Hepatocyte (in vitro differentiated cells): ENCODE measurements around the gene ZBTB48.

Experiments used
- EZH2 ChIP-seq: fragments of 200-600 bp; sonication (generic); IDR thresholded peaks from 2 replicates; pipeline ENCODE4 v1.6.1; 2016; ENCODE audit warnings: antibody characterized with exemption, mild to moderate bottlenecking, borderline replicate concordance
- EZH2phosphoT487 ChIP-seq: fragments of 200-600 bp; sonication (generic); IDR thresholded peaks from one replicate; pipeline ENCODE4 v1.6.1; 2018; ENCODE audit warnings: antibody characterized with exemption, mild to moderate bottlenecking, low read depth, moderate library complexity; ENCODE audit not compliant: unreplicated experiment, severe bottlenecking
- TF ChIP-seq, protein P1 (sequence below): fragments of 200-600 bp; sonication (generic); IDR thresholded peaks from 2 replicates; pipeline ENCODE4 v1.5.1; 2016; ENCODE audit warnings: antibody characterized with exemption, mild to moderate bottlenecking; ENCODE audit not compliant: poor library complexity

DNA sequence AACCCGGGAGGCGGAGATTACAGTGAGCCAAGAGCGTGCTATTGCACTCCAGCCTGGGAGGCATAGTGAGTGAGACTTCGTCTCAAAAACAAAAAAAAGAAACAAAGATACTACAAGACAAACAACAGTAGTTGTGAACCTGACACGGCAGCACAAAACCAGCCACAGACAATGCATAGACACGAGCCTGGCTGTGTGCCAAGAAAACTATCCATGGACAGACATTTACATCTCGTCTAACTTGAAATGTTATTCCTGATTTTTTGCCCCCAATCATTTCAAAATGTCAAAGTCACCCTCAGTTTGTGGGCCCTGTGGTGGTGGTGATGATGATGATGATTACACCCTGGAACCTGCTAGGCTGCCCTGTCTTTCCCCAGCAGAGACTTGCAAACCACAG lies 16.6 kb downstream of the ZBTB48 start:
- TF ChIP-seq, protein P1, sequence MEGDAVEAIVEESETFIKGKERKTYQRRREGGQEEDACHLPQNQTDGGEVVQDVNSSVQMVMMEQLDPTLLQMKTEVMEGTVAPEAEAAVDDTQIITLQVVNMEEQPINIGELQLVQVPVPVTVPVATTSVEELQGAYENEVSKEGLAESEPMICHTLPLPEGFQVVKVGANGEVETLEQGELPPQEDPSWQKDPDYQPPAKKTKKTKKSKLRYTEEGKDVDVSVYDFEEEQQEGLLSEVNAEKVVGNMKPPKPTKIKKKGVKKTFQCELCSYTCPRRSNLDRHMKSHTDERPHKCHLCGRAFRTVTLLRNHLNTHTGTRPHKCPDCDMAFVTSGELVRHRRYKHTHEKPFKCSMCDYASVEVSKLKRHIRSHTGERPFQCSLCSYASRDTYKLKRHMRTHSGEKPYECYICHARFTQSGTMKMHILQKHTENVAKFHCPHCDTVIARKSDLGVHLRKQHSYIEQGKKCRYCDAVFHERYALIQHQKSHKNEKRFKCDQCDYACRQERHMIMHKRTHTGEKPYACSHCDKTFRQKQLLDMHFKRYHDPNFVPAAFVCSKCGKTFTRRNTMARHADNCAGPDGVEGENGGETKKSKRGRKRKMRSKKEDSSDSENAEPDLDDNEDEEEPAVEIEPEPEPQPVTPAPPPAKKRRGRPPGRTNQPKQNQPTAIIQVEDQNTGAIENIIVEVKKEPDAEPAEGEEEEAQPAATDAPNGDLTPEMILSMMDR = no peak
- TF ChIP-seq EZH2phosphoT487 (no peak), EZH2 (no peak)
